Gastrocnemius medialis (tissue), 4 donors: ENCODE data around the gene OR6J1.
"Not testable (repeated sequence)": the region's sequence is repeated elsewhere in the genome, so short reads cannot be mapped to it uniquely, and the experiment has no call there.

ENCODE experiments used
- CTCF ChIP-seq, 5 experiments: fragments of 450-650 bp in 3 of 5; fragments of 200-600 bp in 2 of 5; sonication (generic) in 2 of 5; IDR thresholded peaks in 4 of 5; conservative IDR thresholded peaks in 1 of 5; 1 replicate in 4 of 5; 2 replicates in 1 of 5; pipeline ENCODE4 v1.5.1; 2016 to 2019; ENCODE audit warnings: antibody characterized with exemption in 5 of 5, mild to moderate bottlenecking in 3 of 5, moderate library complexity in 3 of 5
- POLR2A ChIP-seq, 2 donors: fragments of 450-650 bp; IDR thresholded peaks; one replicate each; pipeline ENCODE4 v1.6.1; 2017; ENCODE audit warnings: antibody characterized with exemption in 2 of 2, mild to moderate bottlenecking in 2 of 2, moderate library complexity in 2 of 2

- not testable (repeated sequence) for TF ChIP-seq CTCF (IDR thresholded peaks at IDR 0.05 in 4 of 5, conservative IDR thresholded peaks at IDR 0.05 in 1 of 5); POLR2A (IDR thresholded peaks at IDR 0.05)
These were observed 39.3 kb upstream of the OR6J1 start for GRCh38 chr14:22683428-22683827.
